GM12878 (cell line): ENCODE measurements around the gene ETF1. TPM values are rescaled to one million over a fixed set of nuclear protein-coding genes. Genes with fewer than 3 reads are reported as not detected.

ENCODE experiments used
- ATAC-seq: fragments of 200-7000 bp; cut with Tn5 transposase; 3 replicates; pipeline ENCODE4 v1.9.1; 2020; ENCODE audit warnings: mild to moderate bottlenecking, moderate library complexity
- BruUV-seq: library from RNA; stranded (reverse); fragments of 400-500 nt; replicated peaks from 2 replicates; lab custom pipeline; 2021; lab: Mats Ljungman, UMichigan
- CTCF ChIA-PET: fragments of 300-600 bp; sonication (Branson Sonifier 250); formaldehyde crosslinking; extraction: SDS; loops from one replicate; lab custom pipeline; 2021; ENCODE audit warnings: inconsistent platforms; lab: Yijun Ruan, JAX
- POLR2A ChIA-PET: fragments of 350-600 bp; formaldehyde crosslinking; extraction: SDS; loops from one replicate; lab custom pipeline; 2021; ENCODE audit warnings: inconsistent platforms; lab: Charles Lee
- RAD21 ChIA-PET: fragments of 300-600 bp; sonication (Branson Sonifier 250); formaldehyde crosslinking; loops from one replicate; lab custom pipeline; 2023; ENCODE audit warnings: antibody characterized with exemption; ENCODE audit not compliant: unreplicated experiment; lab: Charles Lee
- SMC1A ChIA-PET: fragments of 300-600 bp; sonication (Branson Sonifier 250); formaldehyde crosslinking; loops from one replicate; lab custom pipeline; 2023; ENCODE audit not compliant: unreplicated experiment, uncharacterized antibody; lab: Charles Lee
- DNase-seq: peaks from one replicate; pipeline ENCODE4 v3.0.0-alpha.2; 2011; ENCODE audit warnings: low read depth, low spot score
- FAIRE-seq: peaks from 3 replicates; lab custom pipeline; 2011; peaks lifted over from hg19 to GRCh38; lab: Jason Lieb, UNC
- H2AFZ ChIP-seq: 2 replicates; pipeline ENCODE4 v1.6.0; 2011; ENCODE audit warnings: low read depth, low read length, control low read depth; ENCODE audit not compliant: control insufficient read depth
- H3K27ac ChIP-seq: 2 replicates; pipeline ENCODE4 v1.5.1; 2011; ENCODE audit warnings: control low read depth; ENCODE audit not compliant: control insufficient read depth, insufficient read depth
- H3K27me3 ChIP-seq, 2 experiments: replicated peaks in 1 of 2; 2 replicates each; pipeline versions ENCODE4 v1.6.0 to v1.6.1; 2011; ENCODE audit warnings: low read length in 1 of 2; ENCODE audit not compliant: control insufficient read depth in 2 of 2, insufficient read depth in 2 of 2
- H3K36me3 ChIP-seq, 2 experiments: 2 replicates each; pipeline ENCODE4 v1.5.1; 2011; ENCODE audit warnings: low read length in 1 of 2; ENCODE audit not compliant: control insufficient read depth in 2 of 2, insufficient read depth in 2 of 2
- H3K4me1 ChIP-seq: 2 replicates; pipeline ENCODE4 v1.6.1; 2011; ENCODE audit warnings: mild to moderate bottlenecking, low read length, moderate library complexity, mixed read lengths; ENCODE audit not compliant: control insufficient read depth, insufficient read depth
- H3K4me2 ChIP-seq: 2 replicates; pipeline ENCODE4 v1.6.0; 2011; ENCODE audit warnings: control low read depth; ENCODE audit not compliant: control insufficient read depth, insufficient read depth
- H3K4me3 ChIP-seq: fragments of 200-600 bp; sonication (generic); 2 replicates; pipeline ENCODE4 v1.5.1; 2016
- H3K79me2 ChIP-seq: 2 replicates; pipeline ENCODE4 v1.6.0; 2011; ENCODE audit warnings: low read length; ENCODE audit not compliant: control insufficient read depth, insufficient read depth
- H3K9ac ChIP-seq: 2 replicates; pipeline ENCODE4 v1.8.0; 2011; ENCODE audit warnings: low read length, control low read depth, mixed read lengths; ENCODE audit not compliant: control insufficient read depth, insufficient read depth
- H3K9me3 ChIP-seq: replicated peaks from 3 replicates; pipeline ENCODE4 v1.5.1; 2011; ENCODE audit warnings: mild to moderate bottlenecking, low read length; ENCODE audit not compliant: control insufficient read depth, insufficient read depth
- H4K20me1 ChIP-seq: 2 replicates; pipeline ENCODE4 v1.6.0; 2011; ENCODE audit not compliant: control insufficient read depth, insufficient read depth
- ASH2L ChIP-seq: fragments of 300-600, 200-600 bp; sonication (generic); IDR thresholded peaks from 2 replicates; pipeline ENCODE4 v1.6.1; 2017; ENCODE audit warnings: low read depth, mild to moderate bottlenecking, borderline replicate concordance
- CHD2 ChIP-seq: IDR thresholded peaks from 2 replicates; pipeline ENCODE4 v1.6.1; 2011; ENCODE audit warnings: low read depth, low read length, improper control_type of control experiment, borderline replicate concordance
- CREM ChIP-seq: IDR thresholded peaks from 2 replicates; pipeline ENCODE4 v1.6.1; 2014; ENCODE audit warnings: antibody characterized with exemption, low read depth
- ESRRA ChIP-seq: IDR thresholded peaks from 2 replicates; pipeline ENCODE4 v1.6.1; 2012; ENCODE audit warnings: mild to moderate bottlenecking, low read length, improper control_type of control experiment
- ETV6 ChIP-seq, 2 experiments: fragments of 450-650 bp in 1 of 2; IDR thresholded peaks in 1 of 2; conservative IDR thresholded peaks in 1 of 2; 2 replicates each; pipeline ENCODE4 v1.6.1; 2014; ENCODE audit warnings: antibody characterized with exemption in 1 of 2, borderline replicate concordance in 1 of 2, low read depth in 1 of 2, mild to moderate bottlenecking in 1 of 2, moderate library complexity in 1 of 2
- HDAC6 ChIP-seq: fragments of 200-600 bp; sonication (generic); IDR thresholded peaks from one replicate; pipeline ENCODE4 v1.8.0; 2017; ENCODE audit warnings: antibody characterized with exemption; ENCODE audit not compliant: unreplicated experiment
- HDGF ChIP-seq: fragments of 450-650 bp; IDR thresholded peaks from 2 replicates; pipeline ENCODE4 v1.6.1; 2016; ENCODE audit warnings: antibody characterized with exemption
- KLF5 ChIP-seq: fragments of 450-650 bp; IDR thresholded peaks from 2 replicates; pipeline ENCODE4 v1.6.1; 2014; ENCODE audit warnings: mild to moderate bottlenecking; ENCODE audit not compliant: partially characterized antibody
- MEF2B ChIP-seq: fragments of 450-650 bp; IDR thresholded peaks from 2 replicates; pipeline ENCODE4 v1.6.1; 2018; ENCODE audit warnings: mild to moderate bottlenecking, moderate library complexity; ENCODE audit not compliant: partially characterized antibody, poor library complexity, severe bottlenecking
- MYC ChIP-seq: IDR thresholded peaks from 2 replicates; pipeline ENCODE4 v1.6.1; 2011; ENCODE audit warnings: mild to moderate bottlenecking, low read length, moderate library complexity, inconsistent platforms; ENCODE audit not compliant: insufficient read depth, insufficient replicate concordance, insufficient read length, severe bottlenecking
- NRF1 ChIP-seq: conservative IDR thresholded peaks from 2 replicates; pipeline ENCODE4 v1.6.1; 2011; ENCODE audit warnings: mild to moderate bottlenecking, low read depth, low read length, improper control_type of control experiment
- PBX3 ChIP-seq: IDR thresholded peaks from 2 replicates; pipeline ENCODE4 v1.6.1; 2011; ENCODE audit warnings: mild to moderate bottlenecking, low read depth, low read length, moderate library complexity; ENCODE audit not compliant: insufficient replicate concordance
- PKNOX1 ChIP-seq: fragments of 450-650 bp; IDR thresholded peaks from 2 replicates; pipeline ENCODE4 v1.6.1; 2016; ENCODE audit warnings: mild to moderate bottlenecking
- POLR2AphosphoS2 ChIP-seq: IDR thresholded peaks from 2 replicates; pipeline ENCODE4 v1.6.1; 2011; ENCODE audit warnings: low read depth, mild to moderate bottlenecking, low read length, improper control_type of control experiment, moderate library complexity
- POLR2AphosphoS5 ChIP-seq: IDR thresholded peaks from 2 replicates; pipeline ENCODE4 v1.6.1; 2011; ENCODE audit warnings: mild to moderate bottlenecking, low read length, inconsistent platforms
- RB1 ChIP-seq: fragments of 450-650 bp; formaldehyde crosslinking; IDR thresholded peaks from 2 replicates; pipeline ENCODE4 v1.6.1; 2017; ENCODE audit warnings: mild to moderate bottlenecking, borderline replicate concordance
- RFX5 ChIP-seq: IDR thresholded peaks from 2 replicates; pipeline ENCODE4 v1.6.1; 2011; ENCODE audit warnings: low read depth, low read length, improper control_type of control experiment
- SIN3A ChIP-seq: IDR thresholded peaks from 2 replicates; pipeline ENCODE4 v1.6.1; 2012; ENCODE audit warnings: low read depth, low read length, improper control_type of control experiment
- TCF7 ChIP-seq: IDR thresholded peaks from 2 replicates; pipeline ENCODE4 v1.6.1; 2014; ENCODE audit warnings: antibody characterized with exemption, borderline replicate concordance
- ZBTB33 ChIP-seq: fragments of 450-650 bp; IDR thresholded peaks from 2 replicates; pipeline ENCODE4 v1.6.1; 2017; ENCODE audit warnings: mild to moderate bottlenecking
- WGBS: methylation state at CpG from one replicate; pipeline ENCODE4 v1.1.6; 2016; ENCODE audit warnings: low lambda C conversion rate; ENCODE audit not compliant: insufficient replicate concordance, insufficient coverage; ENCODE audit errors: missing lambda C conversion rate; 5-methylcytosine and 5-hydroxymethylcytosine counted together
- in situ Hi-C: fragments of 300-500 bp; cut with MboI; formaldehyde crosslinking; loops from 9 replicates; pipeline ENCODE4 v1.14.3; 2018; ENCODE audit warnings: mixed read lengths
- intact Hi-C: fragments of 100-400 bp; cut with micrococcal nuclease; formaldehyde crosslinking; loops from one replicate; pipeline ENCODE4 v1.14.2; 2022; ENCODE audit not compliant: unreplicated experiment
- polyA plus RNA-seq, 11 experiments: library from polyadenylated mRNA; depleted of rRNA in 4 of 11; unstranded in 6 of 11; stranded (reverse) in 5 of 11; fragments of >200 nt; fragmentation: Nextera tagmentation in 4 of 11; fragmentation: Illumina TruSeq in 1 of 11; extraction: Ambion mirVana in 4 of 11; extraction: Trizol in 1 of 11; gene quantifications; 1 replicate in 1 of 11; 2 replicates in 10 of 11; pipeline versions ENCODE4 v1.2.1 to v1.2.3, GENCODE V29; 2011 to 2016; ENCODE audit warnings: inconsistent platforms in 2 of 11, missing spikeins in 2 of 11, low read depth in 1 of 11
- total RNA-seq, 4 experiments: library from RNA; depleted of rRNA in 3 of 4; stranded (reverse); fragments of >200 nt in 3 of 4; fragmentation: Illumina TruSeq in 1 of 4; extraction: Trizol in 1 of 4; gene quantifications; 2 replicates each; pipeline versions ENCODE4 v1.2.1 to v1.2.3, GENCODE V29; 2013 to 2021

ETF1 gene
- total and polyA plus RNA-seq, 10 of the 15 experiments (the other 5 are each of a cell fraction or from before 2014, with no cell fraction given): 29.8 to 145 (median 108) TPM

- in situ Hi-C loops: no loop called here
- CTCF ChIA-PET: interaction anchor here (1.2 to 9.2 kb wide), 8 partner anchors 9 to 284 kb away, joined by 4 to 71 read pairs (median 8); partner anchors contain the start of genes ETF1 and KDM3B
- TF ChIP-seq RB1: peak; percentile 96
- peak; percentile 40 for TF ChIP-seq NRF1
- peak; percentile 56; the same call in 1 of the 2 replicates for TF ChIP-seq SIN3A
- 0 out of 2 replicates have a peak, but pooled peaks have one; percentile 59 for TF ChIP-seq HDGF
- no peak for TF ChIP-seq ESRRA
- peak; percentile 56; the same call in 1 of the 2 replicates for TF ChIP-seq CREM
- TF ChIP-seq ZBTB33: no peak
- no peak for TF ChIP-seq PBX3
- TF ChIP-seq POLR2AphosphoS5: 0 out of 2 replicates have a peak, but pooled peaks have one; percentile 7
- peak; percentile 99 for TF ChIP-seq MEF2B
- TF ChIP-seq HDAC6: no peak
- peak; percentile 47 for TF ChIP-seq POLR2AphosphoS2
- no peak for TF ChIP-seq MYC
- no peak for TF ChIP-seq PKNOX1
- TF ChIP-seq RFX5: no peak
- no peak for TF ChIP-seq ASH2L
- TF ChIP-seq ETV6 (conservative IDR thresholded peaks at IDR 0.05 in 1 of 2, IDR thresholded peaks at IDR 0.05 in 1 of 2; ENCODE audit: borderline replicate concordance in 1 of 2, low read depth in 1 of 2): peak in 1 of 2 experiments; percentile 13; a peak in 1 of 4 replicates
- TF ChIP-seq TCF7: no peak
- peak; percentile 25 for TF ChIP-seq KLF5
- TF ChIP-seq CHD2: peak; percentile 22; the same call in 1 of the 2 replicates
These were observed 79.0 kb downstream of the ETF1 start for GRCh38 chr5:138464008-138464387.

More at GRCh38 chr5:138464008-138464387, 79.0 kb downstream of the ETF1 start:
- Histone ChIP-seq H2AFZ (peak overlapping the region; percentile 84), H3K27ac (peak overlapping the region; percentile 98), H3K36me3 (no peaks in the 10 kb centered on the region; a peak in 1 of 4 replicates), H3K79me2 (no peaks in the 10 kb centered on the region), H3K27me3 (peaks cover 0 to 6% of the 10 kb centered on the region in 2 experiments; a peak in 1 of 4 replicates), H3K9me3 (no peaks in the 10 kb centered on the region), H3K4me1 (peaks cover 19% of the 10 kb centered on the region), H3K4me2 (peak overlapping the region; percentile 95), H3K4me3 (peak overlapping the region; percentile 80), H3K9ac (peak overlapping the region; percentile 89), H4K20me1 (no peaks in the 10 kb centered on the region)
- ATAC-seq: peak; percentile 71
- peak; percentile 79 for FAIRE-seq
- no TSS peak for BruUV-seq
- peak; percentile 76 for DNase-seq
- intact Hi-C loops: loop anchor here (1.0 to 10.0 kb wide), 3 partner anchors 79 to 801 kb away; partner anchors contain the start of genes ETF1 and HNRNPA0
- POLR2A ChIA-PET: interaction anchor here (0.7 to 1.9 kb wide), 5 partner anchors 12 to 808 kb away, joined by 3 to 13 read pairs (median 4); partner anchors contain the start of gene ETF1
- under 1% methylated on average over 34 of the region's 34 CpGs for WGBS
- RAD21 ChIA-PET: interaction anchor here (1.5 to 2.7 kb wide), 2 partner anchors 14 to 80 kb away, joined by 7 to 12 read pairs; partner anchors contain the start of gene ETF1
- SMC1A ChIA-PET: interaction anchor here (0.6 to 2.6 kb wide), 3 partner anchors 9 to 36 kb away, joined by 3 to 7 read pairs (median 4); no protein-coding TSS in a partner anchor
